DOHH2 (cell line): ENCODE results near the gene PDLIM1.

ENCODE experiments used
- H3F3A ChIP-seq: fragments of 200-600 bp; sonication (generic), shearing (Covaris generic); 2 replicates; pipeline ENCODE4 v1.6.0; 2016; ENCODE audit warnings: antibody characterized with exemption, mild to moderate bottlenecking; ENCODE audit not compliant: control insufficient read depth, insufficient read depth
- H3K27ac ChIP-seq: fragments of 200-600 bp; sonication (generic); 2 replicates; pipeline ENCODE4 v1.5.1; 2014; ENCODE audit warnings: low read depth, mild to moderate bottlenecking, low read length, moderate library complexity
- H3K27me3 ChIP-seq: fragments of 200-600 bp; sonication (generic); 2 replicates; pipeline ENCODE4 v1.6.1; 2014; ENCODE audit warnings: mild to moderate bottlenecking, low read length, mixed read lengths; ENCODE audit not compliant: control insufficient read depth
- H3K36me3 ChIP-seq: fragments of 200-600 bp; sonication (generic); 2 replicates; pipeline ENCODE4 v1.6.1; 2014; ENCODE audit warnings: mild to moderate bottlenecking, low read length, moderate library complexity, mixed read lengths; ENCODE audit not compliant: control insufficient read depth
- H3K4me1 ChIP-seq: fragments of 200-600 bp; sonication (generic); 2 replicates; pipeline ENCODE4 v1.6.1; 2014; ENCODE audit warnings: mild to moderate bottlenecking, low read length, mixed read lengths; ENCODE audit not compliant: control insufficient read depth
- H3K4me2 ChIP-seq: fragments of 200-600 bp; sonication (generic); 2 replicates; pipeline ENCODE4 v1.6.0; 2014; ENCODE audit warnings: mild to moderate bottlenecking, low read length, moderate library complexity
- H3K4me3 ChIP-seq: fragments of 200-600 bp; sonication (generic); 2 replicates; pipeline ENCODE4 v1.5.1; 2014; ENCODE audit warnings: mild to moderate bottlenecking, low read length, mixed read lengths
- H3K79me2 ChIP-seq: fragments of 200-600 bp; sonication (generic); 2 replicates; pipeline ENCODE4 v1.6.1; 2014; ENCODE audit warnings: mild to moderate bottlenecking, low read length, mixed read lengths; ENCODE audit not compliant: control insufficient read depth
- H3K9me2 ChIP-seq: fragments of 200-600 bp; sonication (generic); replicated peaks from 2 replicates; pipeline ENCODE4 v1.6.1; 2014; ENCODE audit warnings: mild to moderate bottlenecking, low read length, mixed read lengths; ENCODE audit not compliant: control insufficient read depth
- H3K9me3 ChIP-seq: fragments of 200-600 bp; sonication (generic); 2 replicates; pipeline ENCODE4 v1.6.1; 2014; ENCODE audit warnings: antibody characterized with exemption, low read length, mixed read lengths; ENCODE audit not compliant: control insufficient read depth, insufficient read depth
- H4K20me1 ChIP-seq: fragments of 200-600 bp; sonication (generic); 2 replicates; pipeline ENCODE4 v1.6.0; 2014; ENCODE audit warnings: low read depth, mild to moderate bottlenecking, antibody characterized with exemption, low read length, moderate library complexity; ENCODE audit not compliant: control insufficient read depth, insufficient read depth
- CTCF ChIP-seq: fragments of 200-600 bp; sonication (generic); IDR thresholded peaks from one replicate; pipeline ENCODE4 v1.5.1; 2014; ENCODE audit warnings: antibody characterized with exemption, mild to moderate bottlenecking, low read depth, low read length; ENCODE audit not compliant: poor library complexity, severe bottlenecking
- EZH2phosphoT487 ChIP-seq: fragments of 200-600 bp; sonication (generic); IDR thresholded peaks from 2 replicates; pipeline ENCODE4 v1.6.1; 2017; ENCODE audit warnings: borderline replicate concordance, mild to moderate bottlenecking, antibody characterized with exemption, low read length, moderate library complexity, mixed read lengths

PDLIM1 gene

DNA sequence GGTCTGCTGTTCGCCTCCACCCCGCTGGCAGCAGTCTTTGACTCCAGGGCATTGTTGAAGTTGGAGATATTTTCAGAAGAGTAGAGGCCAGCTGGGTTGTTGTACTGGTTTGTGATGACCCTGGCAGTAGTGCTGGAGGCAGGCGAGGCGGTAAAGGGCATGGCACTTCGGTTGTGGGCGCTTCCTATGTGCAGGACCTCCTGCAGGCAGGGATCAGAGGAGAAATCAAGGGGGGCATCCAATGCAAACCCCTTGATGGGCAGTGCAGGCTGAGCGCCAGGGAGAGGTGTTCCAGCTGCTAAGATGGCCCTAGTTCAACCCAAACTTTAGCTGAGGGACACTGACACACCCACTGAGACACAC, 27.0 kb downstream of the PDLIM1 start:
- peaks cover 61% of the 10 kb centered on the region for H3K36me3 ChIP-seq
- H3K4me2 ChIP-seq: no peak overlapping the region
- H3F3A ChIP-seq: no peaks in the 10 kb centered on the region
- H3K9me2 ChIP-seq: no peaks in the 10 kb centered on the region
- H3K27ac ChIP-seq: no peak overlapping the region
- TF ChIP-seq EZH2phosphoT487 (no peak), CTCF (no peak)
- no peaks in the 10 kb centered on the region for H3K27me3 ChIP-seq
- no peak overlapping the region for H3K4me3 ChIP-seq
- H3K9me3 ChIP-seq: no peaks in the 10 kb centered on the region
- peaks cover 3% of the 10 kb centered on the region; the same call in 1 of the 2 replicates for H3K4me1 ChIP-seq
- H4K20me1 ChIP-seq: no peaks in the 10 kb centered on the region
- no peaks in the 10 kb centered on the region for H3K79me2 ChIP-seq

- Histone ChIP-seq H3F3A (no peaks in the 10 kb centered on the region), H3K27ac (no peak overlapping the region), H3K36me3 (peaks cover 61% of the 10 kb centered on the region), H3K4me3 (no peak overlapping the region), H3K9me2 (no peaks in the 10 kb centered on the region), H3K27me3 (no peaks in the 10 kb centered on the region), H3K9me3 (no peaks in the 10 kb centered on the region), H4K20me1 (no peaks in the 10 kb centered on the region), H3K4me2 (no peak overlapping the region), H3K4me1 (peaks cover 3% of the 10 kb centered on the region; the same call in 1 of the 2 replicates), H3K79me2 (no peaks in the 10 kb centered on the region)
- TF ChIP-seq EZH2phosphoT487 (no peak), CTCF (no peak)
These were observed 27.9 kb downstream of the PDLIM1 start for GRCh38 chr10:95262763-95263518.

GRCh38 chr10:95261926-95262325, 28.9 kb downstream of the PDLIM1 start:
- Histone ChIP-seq H3K9me3 (no peaks in the 10 kb centered on the region), H3K27me3 (no peaks in the 10 kb centered on the region), H3F3A (no peaks in the 10 kb centered on the region), H3K4me2 (no peak overlapping the region), H4K20me1 (no peaks in the 10 kb centered on the region), H3K27ac (no peak overlapping the region), H3K9me2 (no peaks in the 10 kb centered on the region), H3K4me1 (peaks cover 3% of the 10 kb centered on the region; the same call in 1 of the 2 replicates), H3K79me2 (no peaks in the 10 kb centered on the region), H3K4me3 (no peak overlapping the region), H3K36me3 (peaks cover 64% of the 10 kb centered on the region)
- TF ChIP-seq EZH2phosphoT487: no peak
- TF ChIP-seq CTCF: no peak
